ENCODE measurements around the gene TIMM8B. TPM values are rescaled to one million over a fixed set of nuclear protein-coding genes. Genes with fewer than 3 reads are reported as not detected.
A peak's percentile ranks its signal among the peaks of the same experiment; 100 is the strongest.
"Not testable (repeated sequence)": the region's sequence is repeated elsewhere in the genome, so short reads cannot be mapped to it uniquely, and the experiment has no call there.

TIMM8B gene
- total RNA-seq, 2 experiments from 2014 or later = 50.5 to 52.6 TPM

GRCh38 chr11:112113539-112114457 is 27.2 kb upstream of the TIMM8B start:
- intact Hi-C loops (cut with DNase I, micrococcal nuclease) = loop anchor here (1.0 to 2.0 kb wide), 3 partner anchors 62 to 167 kb away; partner anchors contain the start of gene BCO2 (in 2 of the 2)
- peak; percentile 68 for ATAC-seq
- peaks cover 7% of the 10 kb centered on the region for H3K4me1 Mint-ChIP-seq
- H3K4me3 Mint-ChIP-seq = no peak overlapping the region
- ChIA-PET POLR2A (interaction anchor here (0.7 kb wide), 1 partner anchor 174 kb away, joined by 3 read pairs; no protein-coding TSS in a partner anchor), CTCF (interaction anchor here (0.7 to 3.2 kb wide), 33 partner anchors 8 to 467 kb away, joined by 3 to 23 read pairs (median 4); partner anchors contain the start of genes ALG9 and BCO2)
- H3K36me3 Mint-ChIP-seq (ENCODE audit: low read depth) = no peaks in the 10 kb centered on the region
- H3K9me3 Mint-ChIP-seq (ENCODE audit: low read depth) = no peaks in the 10 kb centered on the region
- no peak overlapping the region for H3K27ac Mint-ChIP-seq
- H3K27me3 Mint-ChIP-seq = no peaks in the 10 kb centered on the region
- no peak for DNase-seq

- no peak overlapping the region for H3K27ac Mint-ChIP-seq
- ChIA-PET POLR2A (no interaction called here), CTCF (interaction anchor here (0.7 to 2.1 kb wide), 2 partner anchors 8 to 68 kb away, joined by 4 to 8 read pairs; no protein-coding TSS in a partner anchor)
- no peak overlapping the region for H3K4me3 Mint-ChIP-seq
- no peaks in the 10 kb centered on the region for H3K27me3 Mint-ChIP-seq
- peaks cover 3% of the 10 kb centered on the region for H3K4me1 Mint-ChIP-seq
- ATAC-seq (no peak), DNase-seq (no peak)
- intact Hi-C loops (cut with DNase I, micrococcal nuclease) = no loop called here
- H3K9me3 Mint-ChIP-seq (ENCODE audit: low read depth) = no peaks in the 10 kb centered on the region
- no peaks in the 10 kb centered on the region for H3K36me3 Mint-ChIP-seq (ENCODE audit: low read depth)
Measured at GRCh38 chr11:112106070-112106469, 19.5 kb upstream of the TIMM8B start.

GRCh38 chr11:112103446-112103845 is 16.9 kb upstream of the TIMM8B start:
- Mint-ChIP-seq H3K27me3 (no peaks in the 10 kb centered on the region), H3K4me3 (no peak overlapping the region), H3K4me1 (peaks cover 3% of the 10 kb centered on the region), H3K36me3 (ENCODE audit: low read depth) (peaks cover 2% of the 10 kb centered on the region), H3K9me3 (ENCODE audit: low read depth) (no peaks in the 10 kb centered on the region), H3K27ac (no peak overlapping the region)
- ATAC-seq (no peak), DNase-seq (no peak)
- POLR2A ChIA-PET = interaction anchor here (0.6 kb wide), 1 partner anchor 28 kb away, joined by 7 read pairs; no protein-coding TSS in a partner anchor
- CTCF ChIA-PET = interaction anchor here (0.6 to 3.2 kb wide), 6 partner anchors 10 to 185 kb away, joined by 3 to 23 read pairs (median 4); no protein-coding TSS in a partner anchor
- intact Hi-C loops (cut with DNase I, micrococcal nuclease) = no loop called here

GRCh38 chr11:112100462-112100861 is 13.9 kb upstream of the TIMM8B start:
- ATAC-seq = no peak
- no peak for DNase-seq
- no peak overlapping the region for H3K4me3 Mint-ChIP-seq
- POLR2A ChIA-PET = no interaction called here
- intact Hi-C loops (cut with DNase I, micrococcal nuclease) = no loop called here
- no peaks in the 10 kb centered on the region for H3K9me3 Mint-ChIP-seq (ENCODE audit: low read depth)
- H3K27me3 Mint-ChIP-seq = no peaks in the 10 kb centered on the region
- peaks cover 3% of the 10 kb centered on the region for H3K4me1 Mint-ChIP-seq
- peaks cover 6% of the 10 kb centered on the region for H3K36me3 Mint-ChIP-seq (ENCODE audit: low read depth)
- no peak overlapping the region for H3K27ac Mint-ChIP-seq
- CTCF ChIA-PET = interaction anchor here (1.5 to 1.6 kb wide), 2 partner anchors 9 to 14 kb away, joined by 4 to 5 read pairs; no protein-coding TSS in a partner anchor

DNA sequence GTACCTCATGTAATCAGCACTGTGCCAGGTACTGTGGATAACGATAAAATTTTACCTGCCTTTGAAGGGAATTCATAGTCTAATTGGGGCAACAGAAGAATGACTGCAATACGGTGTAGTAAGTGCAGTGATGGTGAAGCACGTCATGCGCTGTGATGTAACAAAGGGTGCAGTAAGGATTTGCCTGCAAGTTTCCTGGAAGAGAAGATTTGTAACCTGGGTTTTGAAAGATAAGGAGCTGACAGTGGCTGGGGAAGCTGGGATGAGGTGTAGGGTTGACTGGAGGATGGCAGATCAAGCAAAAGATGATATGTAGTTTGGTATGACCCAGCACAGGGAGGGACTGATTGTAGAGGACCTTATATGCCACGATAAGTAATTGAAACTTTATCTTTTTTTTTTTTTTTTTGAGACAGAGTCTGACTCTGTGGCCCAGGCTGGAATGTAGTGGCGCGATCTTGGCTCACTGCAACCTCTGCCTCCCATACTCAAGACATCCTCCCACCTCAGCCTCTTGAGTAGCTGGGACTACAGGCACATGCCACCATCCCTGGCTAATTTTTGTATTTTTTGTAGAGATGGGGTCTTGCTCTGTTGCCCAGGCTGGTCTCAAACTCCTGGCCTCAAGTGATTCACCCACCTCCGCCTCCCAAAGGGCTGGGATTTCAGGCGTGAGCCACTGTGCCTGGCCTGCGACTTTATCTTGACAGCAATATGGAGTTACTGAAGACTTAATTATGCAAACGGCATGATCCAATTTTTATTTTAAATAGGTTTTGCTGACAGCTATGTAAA is 11.4 kb upstream of the TIMM8B start:
- no peak for ATAC-seq
- H3K4me3 Mint-ChIP-seq = no peak overlapping the region
- peaks cover 12% of the 10 kb centered on the region for H3K36me3 Mint-ChIP-seq (ENCODE audit: low read depth)
- POLR2A ChIA-PET = no interaction called here
- DNase-seq = no peak
- no peak overlapping the region for H3K27ac Mint-ChIP-seq
- no peaks in the 10 kb centered on the region for H3K9me3 Mint-ChIP-seq (ENCODE audit: low read depth)
- CTCF ChIA-PET = interaction anchor here (0.8 to 1.0 kb wide), 2 partner anchors 15 to 16 kb away, joined by 3 to 6 read pairs; no protein-coding TSS in a partner anchor
- intact Hi-C loops (cut with DNase I, micrococcal nuclease) = no loop called here
- no peaks in the 10 kb centered on the region for H3K4me1 Mint-ChIP-seq
- H3K27me3 Mint-ChIP-seq = no peaks in the 10 kb centered on the region

GRCh38 chr11:112096194-112096593 is 9.6 kb upstream of the TIMM8B start:
- ATAC-seq (no peak), DNase-seq (no peak)
- ChIA-PET POLR2A (no interaction called here), CTCF (interaction anchor here (0.7 kb wide), 1 partner anchor 231 kb away, joined by 3 read pairs; no protein-coding TSS in a partner anchor)
- Mint-ChIP-seq H3K4me3 (no peak overlapping the region), H3K9me3 (ENCODE audit: low read depth) (no peaks in the 10 kb centered on the region), H3K27ac (no peak overlapping the region), H3K36me3 (ENCODE audit: low read depth) (peaks cover 26% of the 10 kb centered on the region), H3K4me1 (no peaks in the 10 kb centered on the region), H3K27me3 (no peaks in the 10 kb centered on the region)
- intact Hi-C loops (cut with DNase I, micrococcal nuclease) = no loop called here

- H3K27ac Mint-ChIP-seq; DNase-seq; H3K9me3 Mint-ChIP-seq (ENCODE audit: low read depth); H3K4me1 Mint-ChIP-seq; ATAC-seq; CTCF ChIA-PET; H3K4me3 Mint-ChIP-seq; H3K27me3 Mint-ChIP-seq; POLR2A ChIA-PET; intact Hi-C loops (cut with DNase I, micrococcal nuclease): not testable (repeated sequence)
- H3K36me3 Mint-ChIP-seq (ENCODE audit: low read depth) = peaks cover 29% of the 10 kb centered on the region
Measured at GRCh38 chr11:112095302-112095701, 8.7 kb upstream of the TIMM8B start.

- POLR2A ChIA-PET = no interaction called here
- H3K4me1 Mint-ChIP-seq = peaks cover 61% of the 10 kb centered on the region
- CTCF ChIA-PET = interaction anchor here (0.6 to 1.4 kb wide), 6 partner anchors 71 to 216 kb away, joined by 3 to 6 read pairs (median 3); no protein-coding TSS in a partner anchor
- intact Hi-C loops (cut with DNase I, micrococcal nuclease) = loop anchor here (2.0 to 10.0 kb wide), 7 partner anchors 30 to 1225 kb away; partner anchors contain the start of genes ALG9 (in 1 of the 2), DLAT (in 1 of the 2), PPP2R1B (in 1 of the 2) and SIK2 (in 1 of the 2)
- peak overlapping the region; percentile 97 for H3K4me3 Mint-ChIP-seq
- H3K9me3 Mint-ChIP-seq (ENCODE audit: low read depth) = no peaks in the 10 kb centered on the region
- DNase-seq = no peak
- ATAC-seq = no peak
- H3K27ac Mint-ChIP-seq = peak overlapping the region; percentile 93
- H3K36me3 Mint-ChIP-seq (ENCODE audit: low read depth) = peaks cover 77% of the 10 kb centered on the region
- no peaks in the 10 kb centered on the region for H3K27me3 Mint-ChIP-seq
Measured at GRCh38 chr11:112087212-112087611, 656 bp upstream of the TIMM8B start.

DNA sequence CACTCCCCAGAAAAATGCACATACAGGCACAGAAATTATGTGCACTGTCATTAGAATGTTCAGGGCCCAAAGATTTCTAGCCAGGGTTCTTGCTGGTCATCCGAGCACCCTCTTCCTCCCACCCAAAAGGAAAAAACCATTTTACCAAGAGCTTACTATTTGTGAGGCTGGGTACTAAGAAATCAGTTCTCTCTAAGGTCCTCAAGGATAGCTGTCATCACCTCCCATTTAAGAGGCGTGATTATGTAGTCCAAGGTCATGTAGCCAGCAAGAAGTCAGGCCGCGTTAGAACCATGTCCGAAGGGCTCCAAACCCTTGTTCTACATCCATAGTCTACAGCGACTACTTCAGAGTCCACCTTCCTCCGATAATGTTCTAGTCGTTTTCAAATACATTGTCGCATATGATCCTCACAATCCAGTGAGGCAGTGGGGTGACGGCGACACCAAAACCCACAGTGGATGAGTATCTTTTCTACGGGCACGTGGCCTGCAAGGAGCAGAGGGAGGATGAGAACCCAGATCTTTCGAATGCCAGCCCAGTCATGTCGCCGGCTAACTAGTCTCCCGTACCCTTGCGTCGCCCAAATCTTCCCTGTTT is 634 bp downstream of the TIMM8B start:
- ChIA-PET CTCF (interaction anchor here (0.5 to 1.4 kb wide), 5 partner anchors 151 to 319 kb away, joined by 3 to 5 read pairs (median 4); partner anchors contain the start of gene ALG9), POLR2A (no interaction called here)
- peaks cover 70% of the 10 kb centered on the region for H3K36me3 Mint-ChIP-seq (ENCODE audit: low read depth)
- ATAC-seq = peak; percentile 63
- H3K9me3 Mint-ChIP-seq (ENCODE audit: low read depth) = no peaks in the 10 kb centered on the region
- peak overlapping the region; percentile 93 for H3K27ac Mint-ChIP-seq
- H3K4me1 Mint-ChIP-seq = peaks cover 64% of the 10 kb centered on the region
- DNase-seq = peak; percentile 70
- intact Hi-C loops (cut with DNase I, micrococcal nuclease) = loop anchor here (1.0 to 10.0 kb wide), 13 partner anchors 12 to 1226 kb away; partner anchors contain the start of genes CFAP68 (in 2 of the 2), DLAT (in 2 of the 2), FDXACB1 (in 2 of the 2) and NKAPD1 (in 2 of the 2)
- H3K27me3 Mint-ChIP-seq = no peaks in the 10 kb centered on the region
- peak overlapping the region; percentile 97 for H3K4me3 Mint-ChIP-seq

DNA sequence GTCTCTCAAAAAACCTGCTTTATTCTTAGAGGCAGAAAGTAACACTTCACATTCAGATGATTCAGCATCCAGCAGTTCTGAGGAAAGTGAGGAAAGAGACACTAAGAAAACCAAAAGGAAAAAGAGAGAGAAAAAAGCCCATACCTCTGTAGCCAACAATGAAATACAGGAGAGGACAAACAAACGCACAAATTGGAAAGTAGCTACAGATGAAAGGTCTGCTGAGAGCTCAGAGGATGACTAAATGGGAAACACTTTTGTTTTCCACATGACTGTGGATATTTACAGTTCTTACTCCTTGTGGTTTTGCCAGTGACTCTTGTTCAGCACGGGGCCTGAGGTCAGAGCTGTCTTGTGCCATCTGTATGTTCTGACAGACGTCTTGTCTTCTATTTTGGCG is 3.8 kb downstream of the TIMM8B start:
- ATAC-seq = peak; percentile 55
- intact Hi-C loops (cut with DNase I, micrococcal nuclease) = loop anchor here (1.0 to 10.0 kb wide), 4 partner anchors 8 to 202 kb away; partner anchors contain the start of genes NKAPD1 (in 1 of the 2) and PIH1D2 (in 1 of the 2)
- H3K27ac Mint-ChIP-seq = peak overlapping the region; percentile 65

More for the DNA sequence above, 3.8 kb downstream of the TIMM8B start:
- Mint-ChIP-seq H3K4me3 (no peak overlapping the region), H3K36me3 (ENCODE audit: low read depth) (peaks cover 66% of the 10 kb centered on the region), H3K9me3 (ENCODE audit: low read depth) (no peaks in the 10 kb centered on the region), H3K4me1 (peaks cover 43% of the 10 kb centered on the region), H3K27me3 (no peaks in the 10 kb centered on the region)
- DNase-seq = peak; percentile 65
- POLR2A ChIA-PET = interaction anchor here (0.6 to 1.0 kb wide), 5 partner anchors 8 to 316 kb away, joined by 3 to 6 read pairs (median 3); partner anchors contain the start of gene NKAPD1
- CTCF ChIA-PET = interaction anchor here (0.6 to 1.8 kb wide), 7 partner anchors 25 to 240 kb away, joined by 3 to 7 read pairs (median 4); partner anchors contain the start of gene ALG9
